ENCODE data around the gene PTPN9. TPM values are rescaled to one million over a fixed set of nuclear protein-coding genes. Genes with fewer than 3 reads are reported as not detected.
A peak's percentile ranks its signal among the peaks of the same experiment; 100 is the strongest.

PTPN9 gene
- total RNA-seq, 1 experiment from 2014 or later, result 42.2 TPM

GRCh38 chr15:75584121-75584520, 5.0 kb upstream of the PTPN9 start:
- peak overlapping the region in 2 of 3 experiments; percentile 24 to 90; a peak in 4 of 7 replicates for H3K27ac Mint-ChIP-seq

More at GRCh38 chr15:75584121-75584520, 5.0 kb upstream of the PTPN9 start:
- Histone ChIP-seq H3K18ac (ENCODE audit: insufficient read length, low read depth, low read length) (no peak overlapping the region), H2AK5ac (ENCODE audit: insufficient read length, low read length) (no peak overlapping the region), H2BK120ac (ENCODE audit: low read depth, low read length, poor library complexity, severe bottlenecking) (no peak overlapping the region), H2BK15ac (ENCODE audit: low read depth, low read length) (no peak overlapping the region), H3K9me3 (ENCODE audit: control insufficient read depth, low read depth, low read length) (no peaks in the 10 kb centered on the region), H3K9ac (ENCODE audit: extremely low read depth, insufficient read length, low read length) (no peak overlapping the region), H3K14ac (ENCODE audit: insufficient read depth, low read length) (no peak overlapping the region), H3K23me2 (ENCODE audit: insufficient read length, low read depth, low read length, poor library complexity, severe bottlenecking) (peaks cover 6% of the 10 kb centered on the region), H3T11ph (ENCODE audit: low read length) (no peak overlapping the region), H3K27ac (ENCODE audit: insufficient read length, low read depth, low read length) (no peak overlapping the region), H2BK5ac (ENCODE audit: insufficient read length, low read length) (no peak overlapping the region), H4K8ac (replicated peaks; ENCODE audit: insufficient read length, low read depth, low read length) (no peak overlapping the region), H3K4me1 (ENCODE audit: insufficient read depth, low read length) (no peaks in the 10 kb centered on the region), H4K91ac (ENCODE audit: insufficient read length, low read depth, low read length) (no peak overlapping the region), H2BK12ac (ENCODE audit: insufficient read length, low read depth, low read length) (no peak overlapping the region), H3K56ac (ENCODE audit: insufficient read length, low read depth, low read length) (no peak overlapping the region), H2AFZ (ENCODE audit: low read length) (no peak overlapping the region), H3K79me2 (ENCODE audit: insufficient read depth, low read length) (no peaks in the 10 kb centered on the region), H4K20me1 (ENCODE audit: control insufficient read depth, insufficient read depth, insufficient read length) (no peaks in the 10 kb centered on the region), H3K23ac (ENCODE audit: insufficient read length, low read depth, low read length) (no peak overlapping the region), H3K27me3 (ENCODE audit: insufficient read depth, low read length) (no peaks in the 10 kb centered on the region), H3K4me2 (ENCODE audit: insufficient read depth, insufficient read length, low read length) (no peak overlapping the region), H2BK20ac (ENCODE audit: low read depth, low read length, poor library complexity, severe bottlenecking) (no peak overlapping the region), H3K79me1 (ENCODE audit: insufficient read depth, low read depth, low read length, poor library complexity, severe bottlenecking) (no peaks in the 10 kb centered on the region), H4K5ac (ENCODE audit: insufficient read length, low read depth, low read length) (no peak overlapping the region), H3K4ac (ENCODE audit: low read depth, low read length) (no peak overlapping the region)
- DNase-seq, result no peak
- Mint-ChIP-seq H3K27me3 (ENCODE audit: low read depth) (no peaks in the 10 kb centered on the region), H3K4me3 (no peak overlapping the region), H3K4me1 (peaks cover 12 to 15% of the 10 kb centered on the region in 2 experiments), H3K36me3 (ENCODE audit: insufficient read depth in 1 of 3, low read depth in 3 of 3) (peaks cover 0 to 6% (median 0%) of the 10 kb centered on the region in 3 experiments; a peak in 4 of 7 replicates), H3K9me3 (peaks cover 0 to 3% of the 10 kb centered on the region in 2 experiments; a peak in 2 of 5 replicates)
- TF ChIP-seq CTCF (conservative IDR thresholded peaks at IDR 0.05), result no peak
- no CpG with 5 or more reads among the region's 4 CpGs for WGBS (ENCODE audit: extremely low coverage, insufficient read length, low lambda C conversion rate)

All from H9 (cell line).